Calu3 (cell line): Measurements from ENCODE around the gene SLC16A10. TPM values are rescaled to one million over a fixed set of nuclear protein-coding genes. Genes with fewer than 3 reads are reported as not detected.

Experiments used
- BruUV-seq: library from RNA; stranded (reverse); fragments of 400-500 nt; replicated peaks from 2 replicates; lab custom pipeline; 2021; lab: Mats Ljungman, UMichigan
- CTCF ChIA-PET: fragments of 300-600 bp; sonication (Branson Sonifier 250); formaldehyde crosslinking; loops from one replicate; lab custom pipeline; 2022; ENCODE audit warnings: antibody characterized with exemption; lab: Charles Lee
- DNase-seq: peaks from one replicate; pipeline ENCODE4 v3.0.0; 2022
- H3K27ac Mint-ChIP-seq: one replicate; pipeline ENCODE4 v1.8.0; 2022; ENCODE audit warnings: mixed read lengths; ENCODE audit not compliant: unreplicated experiment
- H3K27me3 Mint-ChIP-seq: one replicate; pipeline ENCODE4 v1.8.0; 2022; ENCODE audit warnings: mixed read lengths; ENCODE audit not compliant: unreplicated experiment
- H3K36me3 Mint-ChIP-seq: one replicate; pipeline ENCODE4 v1.8.0; 2022; ENCODE audit warnings: mild to moderate bottlenecking, moderate library complexity, mixed read lengths; ENCODE audit not compliant: insufficient read depth, unreplicated experiment
- H3K4me1 Mint-ChIP-seq: one replicate; pipeline ENCODE4 v1.8.0; 2022; ENCODE audit warnings: mild to moderate bottlenecking, low read depth, mixed read lengths; ENCODE audit not compliant: unreplicated experiment
- H3K4me3 Mint-ChIP-seq: one replicate; pipeline ENCODE4 v1.8.0; 2022; ENCODE audit warnings: mild to moderate bottlenecking, low read depth, moderate library complexity, mixed read lengths; ENCODE audit not compliant: unreplicated experiment
- H3K9me3 Mint-ChIP-seq: one replicate; pipeline ENCODE4 v1.8.0; 2022; ENCODE audit warnings: low read depth, mixed read lengths; ENCODE audit not compliant: unreplicated experiment
- CTCF ChIP-seq: fragments of 200-600 bp; IDR thresholded peaks from one replicate; pipeline ENCODE4 v1.8.0; 2022; ENCODE audit warnings: antibody characterized with exemption; ENCODE audit not compliant: unreplicated experiment
- intact Hi-C: fragments of 100-400 bp; cut with micrococcal nuclease; formaldehyde crosslinking; loops from one replicate; pipeline ENCODE4 v1.10.0; 2022; ENCODE audit not compliant: unreplicated experiment
- total RNA-seq: library from RNA; stranded (reverse); gene quantifications from 2 replicates; pipeline ENCODE4 v1.2.3, GENCODE V29; 2022

The SLC16A10 gene
- total RNA-seq, 1 experiment from 2014 or later = 2.6 TPM

DNA sequence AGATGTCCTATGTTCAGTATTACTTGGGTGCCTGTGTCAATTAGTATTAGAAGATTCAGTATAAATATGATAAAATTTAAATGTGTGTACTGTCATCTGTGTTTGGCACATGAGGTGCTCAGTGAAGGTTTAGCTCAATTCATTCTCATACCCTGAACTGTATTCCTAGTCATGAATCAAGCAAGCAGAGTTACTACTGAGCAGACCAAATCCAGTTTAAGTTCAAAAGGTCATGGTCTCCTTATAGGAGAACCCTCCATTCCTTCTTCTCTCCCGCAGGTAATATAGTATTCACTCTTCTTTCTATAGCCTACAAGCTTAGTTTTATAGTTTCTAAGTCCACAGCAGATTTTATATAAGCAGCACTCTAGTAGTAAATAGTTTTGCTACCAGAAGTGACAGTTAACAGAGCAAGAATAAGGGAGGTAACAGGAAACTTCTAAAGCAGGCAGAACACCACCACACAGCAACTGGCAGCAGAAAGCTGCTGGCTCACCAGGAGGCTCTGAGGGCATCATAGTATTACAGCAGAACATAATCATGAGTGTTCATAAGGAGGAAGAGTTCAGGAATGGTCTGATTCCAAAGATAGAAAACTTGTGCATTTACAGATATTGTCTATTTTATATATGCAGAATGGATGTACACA, 133.2 kb downstream of the SLC16A10 start:
- CTCF ChIA-PET = no interaction called here
- no peak overlapping the region for H3K27ac Mint-ChIP-seq
- intact Hi-C loops = no loop called here
- H3K27me3 Mint-ChIP-seq = no peaks in the 10 kb centered on the region
- H3K9me3 Mint-ChIP-seq = no peaks in the 10 kb centered on the region
- H3K4me1 Mint-ChIP-seq = no peaks in the 10 kb centered on the region
- no peaks in the 10 kb centered on the region for H3K36me3 Mint-ChIP-seq
- H3K4me3 Mint-ChIP-seq = no peak overlapping the region
- BruUV-seq = no TSS peak
- no peak for TF ChIP-seq CTCF
- no peak for DNase-seq

DNA sequence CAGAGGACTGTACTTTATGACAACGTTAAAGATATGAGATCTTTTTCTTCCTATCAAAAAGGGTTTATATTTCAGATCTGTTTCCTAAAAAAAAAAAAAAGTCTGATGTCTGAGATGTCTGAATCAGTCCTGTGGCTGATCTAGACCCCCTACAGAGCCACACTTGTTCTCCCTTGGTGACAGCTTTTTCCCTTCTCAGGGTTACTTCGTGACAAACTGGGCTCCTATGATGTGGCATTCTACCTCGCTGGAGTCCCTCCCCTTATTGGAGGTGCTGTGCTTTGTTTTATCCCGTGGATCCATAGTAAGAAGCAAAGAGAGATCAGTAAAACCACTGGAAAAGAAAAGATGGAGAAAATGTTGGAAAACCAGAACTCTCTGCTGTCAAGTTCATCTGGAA, 134.5 kb downstream of the SLC16A10 start:
- H3K9me3 Mint-ChIP-seq = no peaks in the 10 kb centered on the region
- H3K36me3 Mint-ChIP-seq = no peaks in the 10 kb centered on the region
- no peak overlapping the region for H3K4me3 Mint-ChIP-seq
- intact Hi-C loops = no loop called here
- no peaks in the 10 kb centered on the region for H3K4me1 Mint-ChIP-seq
- H3K27me3 Mint-ChIP-seq = no peaks in the 10 kb centered on the region
- CTCF ChIA-PET = interaction anchor here (1.3 kb wide), 1 partner anchor 8 kb away, joined by 3 read pairs; no protein-coding TSS in a partner anchor
- DNase-seq = no peak
- no TSS peak for BruUV-seq
- no peak for TF ChIP-seq CTCF
- H3K27ac Mint-ChIP-seq = no peak overlapping the region

- no peak overlapping the region for H3K4me3 Mint-ChIP-seq
- H3K4me1 Mint-ChIP-seq = no peaks in the 10 kb centered on the region
- CTCF ChIA-PET = interaction anchor here (1.3 kb wide), 1 partner anchor 9 kb away, joined by 3 read pairs; no protein-coding TSS in a partner anchor
- H3K36me3 Mint-ChIP-seq = no peaks in the 10 kb centered on the region
- intact Hi-C loops = no loop called here
- BruUV-seq = no TSS peak
- H3K27me3 Mint-ChIP-seq = no peaks in the 10 kb centered on the region
- no peaks in the 10 kb centered on the region for H3K9me3 Mint-ChIP-seq
- H3K27ac Mint-ChIP-seq = no peak overlapping the region
- DNase-seq = no peak
- no peak for TF ChIP-seq CTCF
Measured at GRCh38 chr6:111222341-111222740, 135.0 kb downstream of the SLC16A10 start.

DNA sequence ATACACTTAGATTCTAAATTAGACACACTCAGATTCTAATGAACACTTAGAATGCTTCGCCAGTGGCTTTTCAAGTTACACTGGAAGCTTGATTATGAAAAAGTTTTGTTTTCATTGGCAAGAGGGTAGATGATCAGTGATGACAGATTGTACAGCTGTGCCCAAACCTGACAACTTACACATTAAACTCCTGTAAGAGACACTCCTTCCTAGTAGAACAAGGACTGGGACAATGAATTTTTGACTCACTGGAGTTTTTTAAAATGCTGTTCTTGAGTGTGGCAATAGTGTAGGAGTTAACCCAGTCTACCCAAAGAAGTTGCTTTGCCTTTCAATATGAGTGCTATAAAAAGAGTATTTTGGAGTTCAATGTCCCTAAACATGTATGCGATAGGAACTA, 140.8 kb downstream of the SLC16A10 start:
- CTCF ChIA-PET = no interaction called here
- Mint-ChIP-seq H3K36me3 (no peaks in the 10 kb centered on the region), H3K27ac (no peak overlapping the region), H3K27me3 (no peaks in the 10 kb centered on the region), H3K4me3 (no peak overlapping the region), H3K9me3 (no peaks in the 10 kb centered on the region), H3K4me1 (no peaks in the 10 kb centered on the region)
- DNase-seq = no peak
- no TSS peak for BruUV-seq
- TF ChIP-seq CTCF = no peak
- intact Hi-C loops = no loop called here
